GM23338 (cell line): ENCODE results near the gene USPL1. TPM values are rescaled to one million over a fixed set of nuclear protein-coding genes. Genes with fewer than 3 reads are reported as not detected.

Experiments
- ATAC-seq: fragments of 200-7000 bp; cut with Tn5 transposase; 3 replicates; pipeline ENCODE4 v1.9.1; 2020
- DNase-seq: peaks from one replicate; pipeline ENCODE4 v3.0.0-alpha.2; 2015; ENCODE audit warnings: low spot score
- H2AFZ ChIP-seq: fragments of 200-600 bp; sonication (generic); 2 replicates; pipeline ENCODE4 v1.8.0; 2016; ENCODE audit warnings: antibody characterized with exemption, mild to moderate bottlenecking, moderate library complexity
- H3F3A ChIP-seq: fragments of 200-600 bp; sonication (generic); replicated peaks from 2 replicates; pipeline ENCODE4 v1.8.0; 2017; ENCODE audit warnings: antibody characterized with exemption, mixed run types, low read depth
- H3K27ac ChIP-seq: fragments of 200-600 bp; sonication (generic); 2 replicates; pipeline ENCODE4 v1.6.1; 2016; ENCODE audit warnings: low read depth
- H3K27me3 ChIP-seq: fragments of 200-600 bp; sonication (generic); 2 replicates; pipeline ENCODE4 v1.8.0; 2016; ENCODE audit warnings: mild to moderate bottlenecking, mixed run types, moderate library complexity; ENCODE audit not compliant: insufficient read depth
- H3K36me3 ChIP-seq: fragments of 200-600 bp; sonication (generic); 2 replicates; pipeline ENCODE4 v1.8.0; 2016; ENCODE audit warnings: mild to moderate bottlenecking; ENCODE audit not compliant: insufficient read depth
- H3K4me1 ChIP-seq: fragments of 200-600 bp; sonication (generic); 2 replicates; pipeline ENCODE4 v1.8.0; 2016; ENCODE audit warnings: mild to moderate bottlenecking, moderate library complexity; ENCODE audit not compliant: insufficient read depth
- H3K4me2 ChIP-seq: fragments of 200-600 bp; sonication (generic); 2 replicates; pipeline ENCODE4 v1.7.1; 2017; ENCODE audit warnings: mixed run types
- H3K4me3 ChIP-seq: fragments of 200-600 bp; sonication (generic); 2 replicates; pipeline ENCODE4 v1.6.1; 2016; ENCODE audit warnings: mixed run types
- H3K79me2 ChIP-seq: fragments of 200-600 bp; sonication (generic); replicated peaks from 2 replicates; pipeline ENCODE4 v1.8.0; 2017; ENCODE audit warnings: mild to moderate bottlenecking; ENCODE audit not compliant: insufficient read depth
- H3K9me2 ChIP-seq: fragments of 200-600 bp; sonication (generic); 2 replicates; pipeline ENCODE4 v1.8.0; 2017; ENCODE audit not compliant: insufficient read depth
- H4K20me1 ChIP-seq: fragments of 200-600 bp; sonication (generic); replicated peaks from 2 replicates; pipeline ENCODE4 v1.8.0; 2017; ENCODE audit warnings: mild to moderate bottlenecking; ENCODE audit not compliant: insufficient read depth
- H3K27ac Mint-ChIP-seq: 2 replicates; pipeline ENCODE4 v1.8.0; 2020; ENCODE audit warnings: inconsistent platforms, mild to moderate bottlenecking, moderate library complexity, mixed read lengths
- H3K27me3 Mint-ChIP-seq: 3 replicates; pipeline ENCODE4 v1.8.0; 2022; ENCODE audit warnings: low read depth, mild to moderate bottlenecking, moderate library complexity, mixed read lengths, inconsistent platforms; ENCODE audit not compliant: insufficient read depth, poor library complexity
- H3K36me3 Mint-ChIP-seq: 3 replicates; pipeline ENCODE4 v1.8.0; 2021; ENCODE audit warnings: low read depth, mild to moderate bottlenecking, inconsistent platforms, moderate library complexity, mixed read lengths
- H3K4me1 Mint-ChIP-seq: 3 replicates; pipeline ENCODE4 v1.8.0; 2020; ENCODE audit warnings: mild to moderate bottlenecking, inconsistent platforms, mixed read lengths
- H3K4me3 Mint-ChIP-seq: 3 replicates; pipeline ENCODE4 v1.8.0; 2021; ENCODE audit warnings: moderate library complexity, mild to moderate bottlenecking, inconsistent platforms, mixed read lengths
- H3K9me3 Mint-ChIP-seq: 3 replicates; pipeline ENCODE4 v1.8.0; 2020; ENCODE audit warnings: moderate library complexity, mild to moderate bottlenecking, inconsistent platforms, mixed read lengths
- POLR2AphosphoS5 ChIP-seq: IDR thresholded peaks from 2 replicates; pipeline ENCODE4 v1.6.1; 2016; ENCODE audit warnings: antibody characterized with exemption, low read depth
- ZNF114 ChIP-seq: fragments of 250-450 bp; sonication (Bioruptor Pico); IDR thresholded peaks from 2 replicates; pipeline ENCODE4 v1.5.0; 2020; ENCODE audit warnings: mild to moderate bottlenecking, moderate library complexity
- polyA plus RNA-seq: library from polyadenylated mRNA; unstranded; fragments of >200 nt; fragmentation: Nextera tagmentation; extraction: Ambion mirVana; gene quantifications from 2 replicates; pipeline ENCODE4 v1.2.1, GENCODE V29; 2016
- total RNA-seq: library from RNA; depleted of rRNA; stranded (reverse); fragments of >200 nt; shearing (Covaris generic); gene quantifications from 2 replicates; pipeline ENCODE4 v1.2.3, GENCODE V29; 2014
- TF ChIP-seq, protein P1 (sequence below), 2 experiments: fragments of 200-600 bp in 1 of 2; sonication (generic) in 1 of 2; conservative IDR thresholded peaks; 2 replicates each; pipeline versions ENCODE4 v1.5.1 to v1.6.1; 2016 to 2017; ENCODE audit warnings: antibody characterized with exemption in 2 of 2, low read depth in 2 of 2, mild to moderate bottlenecking in 2 of 2, moderate library complexity in 1 of 2
- TF ChIP-seq, protein P2 (sequence below): IDR thresholded peaks from 2 replicates; pipeline ENCODE4 v1.6.1; 2016; ENCODE audit warnings: antibody characterized with exemption
- TF ChIP-seq, protein P3 (sequence below): fragments of 250-450 bp; sonication (Bioruptor Pico); IDR thresholded peaks from 2 replicates; pipeline ENCODE4 v1.5.0; 2020; ENCODE audit warnings: mild to moderate bottlenecking, moderate library complexity

The USPL1 gene
- total and polyA plus RNA-seq, 2 experiments from 2014 or later: 12.4 to 24.1 TPM

DNA sequence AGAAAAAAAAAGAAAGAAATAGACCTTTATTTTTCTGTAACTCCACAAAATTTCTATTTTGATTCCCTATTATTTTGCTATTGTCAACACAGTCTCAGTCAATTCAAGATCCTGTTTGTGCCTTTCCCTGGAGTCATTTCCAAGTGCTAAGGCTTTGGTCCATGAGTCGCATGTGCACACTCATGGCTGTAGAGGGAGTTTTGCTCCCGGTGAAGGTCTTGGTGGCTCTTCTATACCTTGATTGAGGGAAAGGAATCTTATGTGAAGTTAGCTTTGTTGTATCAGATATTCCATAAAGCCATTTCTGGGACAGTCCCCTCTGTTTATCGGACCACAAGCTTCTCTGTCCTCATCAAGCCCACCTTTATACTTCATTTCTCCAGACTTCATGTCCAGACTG, 59.0 kb downstream of the USPL1 start:
- no peak for ATAC-seq
- peaks cover 16% of the 10 kb centered on the region for H3K27me3 Mint-ChIP-seq
- no peak overlapping the region for H3K4me3 Mint-ChIP-seq
- H3K4me1 ChIP-seq: 0 out of 2 replicates have a peak, but pooled peaks cover 4% of the 10 kb centered on the region
- H3K27ac Mint-ChIP-seq: no peak overlapping the region
- H3K9me3 Mint-ChIP-seq: no peaks in the 10 kb centered on the region
- no peaks in the 10 kb centered on the region for H4K20me1 ChIP-seq
- H3K4me2 ChIP-seq: no peak overlapping the region
- H2AFZ ChIP-seq: no peak overlapping the region
- no peaks in the 10 kb centered on the region for H3F3A ChIP-seq
- peaks cover 3% of the 10 kb centered on the region; the same call in 1 of the 3 replicates for H3K4me1 Mint-ChIP-seq
- TF ChIP-seq, protein P1, sequence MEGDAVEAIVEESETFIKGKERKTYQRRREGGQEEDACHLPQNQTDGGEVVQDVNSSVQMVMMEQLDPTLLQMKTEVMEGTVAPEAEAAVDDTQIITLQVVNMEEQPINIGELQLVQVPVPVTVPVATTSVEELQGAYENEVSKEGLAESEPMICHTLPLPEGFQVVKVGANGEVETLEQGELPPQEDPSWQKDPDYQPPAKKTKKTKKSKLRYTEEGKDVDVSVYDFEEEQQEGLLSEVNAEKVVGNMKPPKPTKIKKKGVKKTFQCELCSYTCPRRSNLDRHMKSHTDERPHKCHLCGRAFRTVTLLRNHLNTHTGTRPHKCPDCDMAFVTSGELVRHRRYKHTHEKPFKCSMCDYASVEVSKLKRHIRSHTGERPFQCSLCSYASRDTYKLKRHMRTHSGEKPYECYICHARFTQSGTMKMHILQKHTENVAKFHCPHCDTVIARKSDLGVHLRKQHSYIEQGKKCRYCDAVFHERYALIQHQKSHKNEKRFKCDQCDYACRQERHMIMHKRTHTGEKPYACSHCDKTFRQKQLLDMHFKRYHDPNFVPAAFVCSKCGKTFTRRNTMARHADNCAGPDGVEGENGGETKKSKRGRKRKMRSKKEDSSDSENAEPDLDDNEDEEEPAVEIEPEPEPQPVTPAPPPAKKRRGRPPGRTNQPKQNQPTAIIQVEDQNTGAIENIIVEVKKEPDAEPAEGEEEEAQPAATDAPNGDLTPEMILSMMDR (conservative IDR thresholded peaks at IDR 0.05; ENCODE audit: low read depth in 2 of 2): peak; percentile 32 to 41
- TF ChIP-seq ZNF114 (CRISPR knock-in tag): no peak
- TF ChIP-seq POLR2AphosphoS5: no peak
- peaks cover 11% of the 10 kb centered on the region for H3K27me3 ChIP-seq
- no peaks in the 10 kb centered on the region for H3K9me2 ChIP-seq
- no peaks in the 10 kb centered on the region for H3K36me3 Mint-ChIP-seq
- DNase-seq: peak; percentile 22
- no peak overlapping the region for H3K27ac ChIP-seq
- H3K4me3 ChIP-seq: no peak overlapping the region
- no peaks in the 10 kb centered on the region for H3K36me3 ChIP-seq
- H3K79me2 ChIP-seq: no peaks in the 10 kb centered on the region

- DNase-seq (peak; percentile 67), ATAC-seq (peak; percentile 98)
- H4K20me1 ChIP-seq: no peaks in the 10 kb centered on the region
- H3K9me2 ChIP-seq: no peaks in the 10 kb centered on the region
- TF ChIP-seq, protein P2, sequence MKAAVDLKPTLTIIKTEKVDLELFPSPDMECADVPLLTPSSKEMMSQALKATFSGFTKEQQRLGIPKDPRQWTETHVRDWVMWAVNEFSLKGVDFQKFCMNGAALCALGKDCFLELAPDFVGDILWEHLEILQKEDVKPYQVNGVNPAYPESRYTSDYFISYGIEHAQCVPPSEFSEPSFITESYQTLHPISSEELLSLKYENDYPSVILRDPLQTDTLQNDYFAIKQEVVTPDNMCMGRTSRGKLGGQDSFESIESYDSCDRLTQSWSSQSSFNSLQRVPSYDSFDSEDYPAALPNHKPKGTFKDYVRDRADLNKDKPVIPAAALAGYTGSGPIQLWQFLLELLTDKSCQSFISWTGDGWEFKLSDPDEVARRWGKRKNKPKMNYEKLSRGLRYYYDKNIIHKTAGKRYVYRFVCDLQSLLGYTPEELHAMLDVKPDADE: no peak
- TF ChIP-seq, protein P1 (conservative IDR thresholded peaks at IDR 0.05; ENCODE audit: low read depth in 2 of 2): peak; percentile 58 to 64
- TF ChIP-seq, protein P3, sequence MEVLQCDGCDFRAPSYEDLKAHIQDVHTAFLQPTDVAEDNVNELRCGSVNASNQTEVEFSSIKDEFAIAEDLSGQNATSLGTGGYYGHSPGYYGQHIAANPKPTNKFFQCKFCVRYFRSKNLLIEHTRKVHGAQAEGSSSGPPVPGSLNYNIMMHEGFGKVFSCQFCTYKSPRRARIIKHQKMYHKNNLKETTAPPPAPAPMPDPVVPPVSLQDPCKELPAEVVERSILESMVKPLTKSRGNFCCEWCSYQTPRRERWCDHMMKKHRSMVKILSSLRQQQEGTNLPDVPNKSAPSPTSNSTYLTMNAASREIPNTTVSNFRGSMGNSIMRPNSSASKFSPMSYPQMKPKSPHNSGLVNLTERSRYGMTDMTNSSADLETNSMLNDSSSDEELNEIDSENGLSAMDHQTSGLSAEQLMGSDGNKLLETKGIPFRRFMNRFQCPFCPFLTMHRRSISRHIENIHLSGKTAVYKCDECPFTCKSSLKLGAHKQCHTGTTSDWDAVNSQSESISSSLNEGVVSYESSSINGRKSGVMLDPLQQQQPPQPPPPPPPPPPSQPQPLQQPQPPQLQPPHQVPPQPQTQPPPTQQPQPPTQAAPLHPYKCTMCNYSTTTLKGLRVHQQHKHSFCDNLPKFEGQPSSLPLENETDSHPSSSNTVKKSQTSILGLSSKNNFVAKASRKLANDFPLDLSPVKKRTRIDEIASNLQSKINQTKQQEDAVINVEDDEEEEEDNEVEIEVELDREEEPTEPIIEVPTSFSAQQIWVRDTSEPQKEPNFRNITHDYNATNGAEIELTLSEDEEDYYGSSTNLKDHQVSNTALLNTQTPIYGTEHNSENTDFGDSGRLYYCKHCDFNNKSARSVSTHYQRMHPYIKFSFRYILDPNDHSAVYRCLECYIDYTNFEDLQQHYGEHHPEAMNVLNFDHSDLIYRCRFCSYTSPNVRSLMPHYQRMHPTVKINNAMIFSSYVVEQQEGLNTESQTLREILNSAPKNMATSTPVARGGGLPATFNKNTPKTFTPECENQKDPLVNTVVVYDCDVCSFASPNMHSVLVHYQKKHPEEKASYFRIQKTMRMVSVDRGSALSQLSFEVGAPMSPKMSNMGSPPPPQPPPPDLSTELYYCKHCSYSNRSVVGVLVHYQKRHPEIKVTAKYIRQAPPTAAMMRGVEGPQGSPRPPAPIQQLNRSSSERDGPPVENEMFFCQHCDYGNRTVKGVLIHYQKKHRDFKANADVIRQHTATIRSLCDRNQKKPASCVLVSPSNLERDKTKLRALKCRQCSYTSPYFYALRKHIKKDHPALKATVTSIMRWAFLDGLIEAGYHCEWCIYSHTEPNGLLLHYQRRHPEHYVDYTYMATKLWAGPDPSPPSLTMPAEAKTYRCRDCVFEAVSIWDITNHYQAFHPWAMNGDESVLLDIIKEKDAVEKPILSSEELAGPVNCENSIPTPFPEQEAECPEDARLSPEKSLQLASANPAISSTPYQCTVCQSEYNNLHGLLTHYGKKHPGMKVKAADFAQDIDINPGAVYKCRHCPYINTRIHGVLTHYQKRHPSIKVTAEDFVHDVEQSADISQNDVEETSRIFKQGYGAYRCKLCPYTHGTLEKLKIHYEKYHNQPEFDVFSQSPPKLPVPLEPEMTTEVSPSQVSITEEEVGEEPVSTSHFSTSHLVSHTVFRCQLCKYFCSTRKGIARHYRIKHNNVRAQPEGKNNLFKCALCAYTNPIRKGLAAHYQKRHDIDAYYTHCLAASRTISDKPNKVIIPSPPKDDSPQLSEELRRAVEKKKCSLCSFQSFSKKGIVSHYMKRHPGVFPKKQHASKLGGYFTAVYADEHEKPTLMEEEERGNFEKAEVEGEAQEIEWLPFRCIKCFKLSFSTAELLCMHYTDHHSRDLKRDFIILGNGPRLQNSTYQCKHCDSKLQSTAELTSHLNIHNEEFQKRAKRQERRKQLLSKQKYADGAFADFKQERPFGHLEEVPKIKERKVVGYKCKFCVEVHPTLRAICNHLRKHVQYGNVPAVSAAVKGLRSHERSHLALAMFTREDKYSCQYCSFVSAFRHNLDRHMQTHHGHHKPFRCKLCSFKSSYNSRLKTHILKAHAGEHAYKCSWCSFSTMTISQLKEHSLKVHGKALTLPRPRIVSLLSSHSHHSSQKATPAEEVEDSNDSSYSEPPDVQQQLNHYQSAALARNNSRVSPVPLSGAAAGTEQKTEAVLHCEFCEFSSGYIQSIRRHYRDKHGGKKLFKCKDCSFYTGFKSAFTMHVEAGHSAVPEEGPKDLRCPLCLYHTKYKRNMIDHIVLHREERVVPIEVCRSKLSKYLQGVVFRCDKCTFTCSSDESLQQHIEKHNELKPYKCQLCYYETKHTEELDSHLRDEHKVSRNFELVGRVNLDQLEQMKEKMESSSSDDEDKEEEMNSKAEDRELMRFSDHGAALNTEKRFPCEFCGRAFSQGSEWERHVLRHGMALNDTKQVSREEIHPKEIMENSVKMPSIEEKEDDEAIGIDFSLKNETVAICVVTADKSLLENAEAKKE (CRISPR knock-in tag): no peak
- Mint-ChIP-seq H3K36me3 (no peaks in the 10 kb centered on the region), H3K27ac (no peak overlapping the region), H3K9me3 (no peaks in the 10 kb centered on the region), H3K4me1 (peaks cover 3% of the 10 kb centered on the region; the same call in 1 of the 3 replicates), H3K4me3 (no peak overlapping the region), H3K27me3 (peaks cover 7% of the 10 kb centered on the region)
- H3K27ac ChIP-seq: no peak overlapping the region
- no peaks in the 10 kb centered on the region for H3K36me3 ChIP-seq
- H3K4me2 ChIP-seq: no peak overlapping the region
- no peak overlapping the region for H3K4me3 ChIP-seq
- H3K27me3 ChIP-seq: peaks cover 8% of the 10 kb centered on the region; the same call in 1 of the 2 replicates
- H2AFZ ChIP-seq: peak overlapping the region; percentile 84; the same call in 1 of the 2 replicates
- H3F3A ChIP-seq: no peaks in the 10 kb centered on the region
- no peaks in the 10 kb centered on the region for H3K79me2 ChIP-seq
- 0 out of 2 replicates have a peak, but pooled peaks cover 4% of the 10 kb centered on the region for H3K4me1 ChIP-seq
These were observed 62.0 kb downstream of the USPL1 start for GRCh38 chr13:30679483-30680330.
